HG03520 (cell line): ENCODE measurements around the gene SRD5A3.
A peak's percentile ranks its signal among the peaks of the same experiment; 100 is the strongest.

ENCODE experiments used
- ATAC-seq: cut with Tn5 transposase; IDR thresholded peaks from one replicate; pipeline ENCODE4 v1.9.1; 2021; ENCODE audit warnings: mild to moderate bottlenecking, moderate library complexity; ENCODE audit not compliant: unreplicated experiment

SRD5A3 gene

GRCh38 chr4:55372259-55372658 is 26.2 kb downstream of the SRD5A3 start:
- ATAC-seq = no peak

GRCh38 chr4:55373461-55373860 is 27.4 kb downstream of the SRD5A3 start:
- no peak for ATAC-seq

GRCh38 chr4:55376698-55377097 is 30.7 kb downstream of the SRD5A3 start:
- no peak for ATAC-seq

- no peak for ATAC-seq
These were observed 32.8 kb downstream of the SRD5A3 start for GRCh38 chr4:55378617-55379467.

GRCh38 chr4:55380576-55380975 is 34.5 kb downstream of the SRD5A3 start:
- ATAC-seq = no peak

- ATAC-seq = no peak
These were observed 35.5 kb downstream of the SRD5A3 start for GRCh38 chr4:55381502-55381901.

GRCh38 chr4:55382488-55383003 is 36.5 kb downstream of the SRD5A3 start:
- ATAC-seq = no peak

- no peak for ATAC-seq
These were observed 39.2 kb downstream of the SRD5A3 start for GRCh38 chr4:55385201-55385649.

- peak; percentile 87 for ATAC-seq
These were observed 40.0 kb downstream of the SRD5A3 start for GRCh38 chr4:55386073-55386472.

- ATAC-seq = no peak
These were observed 40.8 kb downstream of the SRD5A3 start for GRCh38 chr4:55386840-55387239.

GRCh38 chr4:55393461-55394320 is 47.6 kb downstream of the SRD5A3 start:
- ATAC-seq = no peak

GRCh38 chr4:55395218-55395528 is 49.1 kb downstream of the SRD5A3 start:
- ATAC-seq = peak; percentile 0

GRCh38 chr4:55395529-55396307 is 49.7 kb downstream of the SRD5A3 start, which contains the start of gene TMEM165:
TSS of gene TMEM165 (plus strand) at chr4:55395957. CDS start at chr4:55396190, 233 bp downstream.
- peak; percentile 91 for ATAC-seq

- ATAC-seq = peak; percentile 14
These were observed 50.5 kb downstream of the SRD5A3 start for GRCh38 chr4:55396308-55397125.

GRCh38 chr4:55397126-55397436 is 51.0 kb downstream of the SRD5A3 start:
- no peak for ATAC-seq

GRCh38 chr4:55397520-55398321 is 51.7 kb downstream of the SRD5A3 start:
- no peak for ATAC-seq

GRCh38 chr4:55398461-55398860 is 52.4 kb downstream of the SRD5A3 start:
- ATAC-seq = no peak

- ATAC-seq = no peak
These were observed 52.9 kb downstream of the SRD5A3 start for GRCh38 chr4:55398966-55399365.

- no peak for ATAC-seq
These were observed 53.5 kb downstream of the SRD5A3 start for GRCh38 chr4:55399581-55399980.
